T follicular helper cell (primary cell): ENCODE data around the gene KYNU.
"Not testable (repeated sequence)": the region's sequence is repeated elsewhere in the genome, so short reads cannot be mapped to it uniquely, and the experiment has no call there.

Experiments
- DNase-seq: peaks from one replicate; pipeline ENCODE4 v3.0.0-alpha.2; 2020; ENCODE audit warnings: low read depth

KYNU gene

GRCh38 chr2:142871396-142871795 is 6.1 kb upstream of the KYNU start:
- no peak for DNase-seq

GRCh38 chr2:142872882-142873724 is 4.4 kb upstream of the KYNU start:
- no peak for DNase-seq

- no peak for DNase-seq
These were observed 3.6 kb upstream of the KYNU start for GRCh38 chr2:142873831-142874287.

- DNase-seq = no peak
These were observed 3.1 kb upstream of the KYNU start for GRCh38 chr2:142874293-142874814.

GRCh38 chr2:142875010-142875409 is 2.5 kb upstream of the KYNU start:
- no peak for DNase-seq

- DNase-seq = no peak
These were observed 1.8 kb upstream of the KYNU start for GRCh38 chr2:142875652-142876051.

GRCh38 chr2:142876423-142876822 is 1.0 kb upstream of the KYNU start:
- no peak for DNase-seq

- no peak for DNase-seq
These were observed 691 bp downstream of the KYNU start for GRCh38 chr2:142878031-142878678.

GRCh38 chr2:142879151-142879550 is 1.7 kb downstream of the KYNU start:
- no peak for DNase-seq

- no peak for DNase-seq
These were observed 2.8 kb downstream of the KYNU start for GRCh38 chr2:142880279-142880678.

- no peak for DNase-seq
These were observed 4.2 kb downstream of the KYNU start for GRCh38 chr2:142881619-142882018.

GRCh38 chr2:142882500-142882899 is 5.0 kb downstream of the KYNU start:
- not testable (repeated sequence) for DNase-seq

- DNase-seq = no peak
These were observed 6.1 kb downstream of the KYNU start for GRCh38 chr2:142883526-142883925.

- DNase-seq = no peak
These were observed 8.1 kb downstream of the KYNU start for GRCh38 chr2:142885543-142885942.

- no peak for DNase-seq
These were observed 15.3 kb downstream of the KYNU start for GRCh38 chr2:142892715-142893114.

GRCh38 chr2:142893241-142893640 is 15.8 kb downstream of the KYNU start:
- DNase-seq = no peak

- DNase-seq = no peak
These were observed 20.3 kb downstream of the KYNU start for GRCh38 chr2:142897807-142898206.

- not testable (repeated sequence) for DNase-seq
These were observed 22.9 kb downstream of the KYNU start for GRCh38 chr2:142900327-142900726.

- no peak for DNase-seq
These were observed 24.3 kb downstream of the KYNU start for GRCh38 chr2:142901780-142902179.

- not testable (repeated sequence) for DNase-seq
These were observed 26.3 kb downstream of the KYNU start for GRCh38 chr2:142903726-142904125.

- DNase-seq = no peak
These were observed 30.2 kb downstream of the KYNU start for GRCh38 chr2:142907653-142908052.

- no peak for DNase-seq
These were observed 37.2 kb downstream of the KYNU start for GRCh38 chr2:142914507-142915313.
